GM23338 (cell line): ENCODE measurements around the gene NANP. TPM values are rescaled to one million over a fixed set of nuclear protein-coding genes. Genes with fewer than 3 reads are reported as not detected.
"Not testable (repeated sequence)": the region's sequence is repeated elsewhere in the genome, so short reads cannot be mapped to it uniquely, and the experiment has no call there.

Experiments
- ATAC-seq: fragments of 200-7000 bp; cut with Tn5 transposase; 3 replicates; pipeline ENCODE4 v1.9.1; 2020
- DNase-seq: peaks from one replicate; pipeline ENCODE4 v3.0.0-alpha.2; 2015; ENCODE audit warnings: low spot score
- H2AFZ ChIP-seq: fragments of 200-600 bp; sonication (generic); 2 replicates; pipeline ENCODE4 v1.8.0; 2016; ENCODE audit warnings: antibody characterized with exemption, mild to moderate bottlenecking, moderate library complexity
- H3F3A ChIP-seq: fragments of 200-600 bp; sonication (generic); replicated peaks from 2 replicates; pipeline ENCODE4 v1.8.0; 2017; ENCODE audit warnings: antibody characterized with exemption, mixed run types, low read depth
- H3K27ac ChIP-seq: fragments of 200-600 bp; sonication (generic); 2 replicates; pipeline ENCODE4 v1.6.1; 2016; ENCODE audit warnings: low read depth
- H3K27me3 ChIP-seq: fragments of 200-600 bp; sonication (generic); 2 replicates; pipeline ENCODE4 v1.8.0; 2016; ENCODE audit warnings: mild to moderate bottlenecking, mixed run types, moderate library complexity; ENCODE audit not compliant: insufficient read depth
- H3K36me3 ChIP-seq: fragments of 200-600 bp; sonication (generic); 2 replicates; pipeline ENCODE4 v1.8.0; 2016; ENCODE audit warnings: mild to moderate bottlenecking; ENCODE audit not compliant: insufficient read depth
- H3K4me1 ChIP-seq: fragments of 200-600 bp; sonication (generic); 2 replicates; pipeline ENCODE4 v1.8.0; 2016; ENCODE audit warnings: mild to moderate bottlenecking, moderate library complexity; ENCODE audit not compliant: insufficient read depth
- H3K4me2 ChIP-seq: fragments of 200-600 bp; sonication (generic); 2 replicates; pipeline ENCODE4 v1.7.1; 2017; ENCODE audit warnings: mixed run types
- H3K4me3 ChIP-seq: fragments of 200-600 bp; sonication (generic); 2 replicates; pipeline ENCODE4 v1.6.1; 2016; ENCODE audit warnings: mixed run types
- H3K79me2 ChIP-seq: fragments of 200-600 bp; sonication (generic); replicated peaks from 2 replicates; pipeline ENCODE4 v1.8.0; 2017; ENCODE audit warnings: mild to moderate bottlenecking; ENCODE audit not compliant: insufficient read depth
- H3K9me2 ChIP-seq: fragments of 200-600 bp; sonication (generic); 2 replicates; pipeline ENCODE4 v1.8.0; 2017; ENCODE audit not compliant: insufficient read depth
- H4K20me1 ChIP-seq: fragments of 200-600 bp; sonication (generic); replicated peaks from 2 replicates; pipeline ENCODE4 v1.8.0; 2017; ENCODE audit warnings: mild to moderate bottlenecking; ENCODE audit not compliant: insufficient read depth
- H3K27ac Mint-ChIP-seq: 2 replicates; pipeline ENCODE4 v1.8.0; 2020; ENCODE audit warnings: inconsistent platforms, mild to moderate bottlenecking, moderate library complexity, mixed read lengths
- H3K27me3 Mint-ChIP-seq: 3 replicates; pipeline ENCODE4 v1.8.0; 2022; ENCODE audit warnings: low read depth, mild to moderate bottlenecking, moderate library complexity, mixed read lengths, inconsistent platforms; ENCODE audit not compliant: insufficient read depth, poor library complexity
- H3K36me3 Mint-ChIP-seq: 3 replicates; pipeline ENCODE4 v1.8.0; 2021; ENCODE audit warnings: low read depth, mild to moderate bottlenecking, inconsistent platforms, moderate library complexity, mixed read lengths
- H3K4me1 Mint-ChIP-seq: 3 replicates; pipeline ENCODE4 v1.8.0; 2020; ENCODE audit warnings: mild to moderate bottlenecking, inconsistent platforms, mixed read lengths
- H3K4me3 Mint-ChIP-seq: 3 replicates; pipeline ENCODE4 v1.8.0; 2021; ENCODE audit warnings: moderate library complexity, mild to moderate bottlenecking, inconsistent platforms, mixed read lengths
- H3K9me3 Mint-ChIP-seq: 3 replicates; pipeline ENCODE4 v1.8.0; 2020; ENCODE audit warnings: moderate library complexity, mild to moderate bottlenecking, inconsistent platforms, mixed read lengths
- CREB1 ChIP-seq: fragments of 250-450 bp; sonication (Bioruptor Pico); IDR thresholded peaks from 2 replicates; pipeline ENCODE4 v1.5.0; 2020; ENCODE audit warnings: low read depth, mild to moderate bottlenecking, moderate library complexity
- EZH2 ChIP-seq: fragments of 200-600 bp; sonication (generic); IDR thresholded peaks from one replicate; pipeline ENCODE4 v1.8.0; 2017; ENCODE audit warnings: antibody characterized with exemption, mild to moderate bottlenecking, low read depth; ENCODE audit not compliant: unreplicated experiment
- JUNB ChIP-seq: IDR thresholded peaks from one replicate; pipeline ENCODE4 v1.6.1; 2016; ENCODE audit warnings: antibody characterized with exemption; ENCODE audit not compliant: unreplicated experiment
- STAT1 ChIP-seq: IDR thresholded peaks from one replicate; pipeline ENCODE4 v1.6.1; 2016; ENCODE audit warnings: antibody characterized with exemption; ENCODE audit not compliant: unreplicated experiment
- ZNF331 ChIP-seq: fragments of 250-450 bp; sonication (Bioruptor Pico); IDR thresholded peaks from 2 replicates; pipeline ENCODE4 v1.5.0; 2020; ENCODE audit warnings: low read depth, mild to moderate bottlenecking, moderate library complexity
- polyA plus RNA-seq: library from polyadenylated mRNA; unstranded; fragments of >200 nt; fragmentation: Nextera tagmentation; extraction: Ambion mirVana; gene quantifications from 2 replicates; pipeline ENCODE4 v1.2.1, GENCODE V29; 2016
- total RNA-seq: library from RNA; depleted of rRNA; stranded (reverse); fragments of >200 nt; shearing (Covaris generic); gene quantifications from 2 replicates; pipeline ENCODE4 v1.2.3, GENCODE V29; 2014
- TF ChIP-seq, protein P1 (sequence below): fragments of 250-450 bp; sonication (Bioruptor Pico); IDR thresholded peaks from 2 replicates; pipeline ENCODE4 v1.5.0; 2020; ENCODE audit warnings: mild to moderate bottlenecking, moderate library complexity
- TF ChIP-seq, protein P2 (sequence below), 2 experiments: fragments of 200-600 bp in 1 of 2; sonication (generic) in 1 of 2; conservative IDR thresholded peaks; 2 replicates each; pipeline versions ENCODE4 v1.5.1 to v1.6.1; 2016 to 2017; ENCODE audit warnings: antibody characterized with exemption in 2 of 2, low read depth in 2 of 2, mild to moderate bottlenecking in 2 of 2, moderate library complexity in 1 of 2

The NANP gene
- total and polyA plus RNA-seq, 2 experiments from 2014 or later, result 3.9 to 7.6 TPM

DNA sequence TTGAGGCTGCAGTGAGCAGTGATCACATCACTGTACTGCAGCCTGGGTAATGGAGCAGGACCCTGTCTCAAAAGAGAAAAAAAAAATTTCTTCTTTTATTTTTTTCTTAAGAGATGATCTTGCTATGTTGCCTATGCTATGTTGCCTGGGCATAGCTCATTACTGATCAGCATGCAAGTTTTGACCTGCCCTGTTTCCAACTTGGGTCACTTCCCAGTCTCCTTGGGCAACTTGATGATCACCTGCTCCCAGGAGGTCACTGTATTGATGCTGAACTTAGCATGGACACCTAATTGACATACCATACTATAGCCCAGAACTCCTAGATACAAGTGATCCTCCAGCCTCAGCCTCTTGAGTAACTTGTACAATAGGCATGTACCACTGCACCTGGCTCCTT lies 30.7 kb upstream of the NANP start (continued):
- TF ChIP-seq, protein P1, sequence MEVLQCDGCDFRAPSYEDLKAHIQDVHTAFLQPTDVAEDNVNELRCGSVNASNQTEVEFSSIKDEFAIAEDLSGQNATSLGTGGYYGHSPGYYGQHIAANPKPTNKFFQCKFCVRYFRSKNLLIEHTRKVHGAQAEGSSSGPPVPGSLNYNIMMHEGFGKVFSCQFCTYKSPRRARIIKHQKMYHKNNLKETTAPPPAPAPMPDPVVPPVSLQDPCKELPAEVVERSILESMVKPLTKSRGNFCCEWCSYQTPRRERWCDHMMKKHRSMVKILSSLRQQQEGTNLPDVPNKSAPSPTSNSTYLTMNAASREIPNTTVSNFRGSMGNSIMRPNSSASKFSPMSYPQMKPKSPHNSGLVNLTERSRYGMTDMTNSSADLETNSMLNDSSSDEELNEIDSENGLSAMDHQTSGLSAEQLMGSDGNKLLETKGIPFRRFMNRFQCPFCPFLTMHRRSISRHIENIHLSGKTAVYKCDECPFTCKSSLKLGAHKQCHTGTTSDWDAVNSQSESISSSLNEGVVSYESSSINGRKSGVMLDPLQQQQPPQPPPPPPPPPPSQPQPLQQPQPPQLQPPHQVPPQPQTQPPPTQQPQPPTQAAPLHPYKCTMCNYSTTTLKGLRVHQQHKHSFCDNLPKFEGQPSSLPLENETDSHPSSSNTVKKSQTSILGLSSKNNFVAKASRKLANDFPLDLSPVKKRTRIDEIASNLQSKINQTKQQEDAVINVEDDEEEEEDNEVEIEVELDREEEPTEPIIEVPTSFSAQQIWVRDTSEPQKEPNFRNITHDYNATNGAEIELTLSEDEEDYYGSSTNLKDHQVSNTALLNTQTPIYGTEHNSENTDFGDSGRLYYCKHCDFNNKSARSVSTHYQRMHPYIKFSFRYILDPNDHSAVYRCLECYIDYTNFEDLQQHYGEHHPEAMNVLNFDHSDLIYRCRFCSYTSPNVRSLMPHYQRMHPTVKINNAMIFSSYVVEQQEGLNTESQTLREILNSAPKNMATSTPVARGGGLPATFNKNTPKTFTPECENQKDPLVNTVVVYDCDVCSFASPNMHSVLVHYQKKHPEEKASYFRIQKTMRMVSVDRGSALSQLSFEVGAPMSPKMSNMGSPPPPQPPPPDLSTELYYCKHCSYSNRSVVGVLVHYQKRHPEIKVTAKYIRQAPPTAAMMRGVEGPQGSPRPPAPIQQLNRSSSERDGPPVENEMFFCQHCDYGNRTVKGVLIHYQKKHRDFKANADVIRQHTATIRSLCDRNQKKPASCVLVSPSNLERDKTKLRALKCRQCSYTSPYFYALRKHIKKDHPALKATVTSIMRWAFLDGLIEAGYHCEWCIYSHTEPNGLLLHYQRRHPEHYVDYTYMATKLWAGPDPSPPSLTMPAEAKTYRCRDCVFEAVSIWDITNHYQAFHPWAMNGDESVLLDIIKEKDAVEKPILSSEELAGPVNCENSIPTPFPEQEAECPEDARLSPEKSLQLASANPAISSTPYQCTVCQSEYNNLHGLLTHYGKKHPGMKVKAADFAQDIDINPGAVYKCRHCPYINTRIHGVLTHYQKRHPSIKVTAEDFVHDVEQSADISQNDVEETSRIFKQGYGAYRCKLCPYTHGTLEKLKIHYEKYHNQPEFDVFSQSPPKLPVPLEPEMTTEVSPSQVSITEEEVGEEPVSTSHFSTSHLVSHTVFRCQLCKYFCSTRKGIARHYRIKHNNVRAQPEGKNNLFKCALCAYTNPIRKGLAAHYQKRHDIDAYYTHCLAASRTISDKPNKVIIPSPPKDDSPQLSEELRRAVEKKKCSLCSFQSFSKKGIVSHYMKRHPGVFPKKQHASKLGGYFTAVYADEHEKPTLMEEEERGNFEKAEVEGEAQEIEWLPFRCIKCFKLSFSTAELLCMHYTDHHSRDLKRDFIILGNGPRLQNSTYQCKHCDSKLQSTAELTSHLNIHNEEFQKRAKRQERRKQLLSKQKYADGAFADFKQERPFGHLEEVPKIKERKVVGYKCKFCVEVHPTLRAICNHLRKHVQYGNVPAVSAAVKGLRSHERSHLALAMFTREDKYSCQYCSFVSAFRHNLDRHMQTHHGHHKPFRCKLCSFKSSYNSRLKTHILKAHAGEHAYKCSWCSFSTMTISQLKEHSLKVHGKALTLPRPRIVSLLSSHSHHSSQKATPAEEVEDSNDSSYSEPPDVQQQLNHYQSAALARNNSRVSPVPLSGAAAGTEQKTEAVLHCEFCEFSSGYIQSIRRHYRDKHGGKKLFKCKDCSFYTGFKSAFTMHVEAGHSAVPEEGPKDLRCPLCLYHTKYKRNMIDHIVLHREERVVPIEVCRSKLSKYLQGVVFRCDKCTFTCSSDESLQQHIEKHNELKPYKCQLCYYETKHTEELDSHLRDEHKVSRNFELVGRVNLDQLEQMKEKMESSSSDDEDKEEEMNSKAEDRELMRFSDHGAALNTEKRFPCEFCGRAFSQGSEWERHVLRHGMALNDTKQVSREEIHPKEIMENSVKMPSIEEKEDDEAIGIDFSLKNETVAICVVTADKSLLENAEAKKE (CRISPR knock-in tag), result no peak
- TF ChIP-seq JUNB (no peak), STAT1 (no peak), CREB1 (CRISPR knock-in tag) (no peak), ZNF331 (CRISPR knock-in tag) (no peak), EZH2 (no peak)
- TF ChIP-seq, protein P2, sequence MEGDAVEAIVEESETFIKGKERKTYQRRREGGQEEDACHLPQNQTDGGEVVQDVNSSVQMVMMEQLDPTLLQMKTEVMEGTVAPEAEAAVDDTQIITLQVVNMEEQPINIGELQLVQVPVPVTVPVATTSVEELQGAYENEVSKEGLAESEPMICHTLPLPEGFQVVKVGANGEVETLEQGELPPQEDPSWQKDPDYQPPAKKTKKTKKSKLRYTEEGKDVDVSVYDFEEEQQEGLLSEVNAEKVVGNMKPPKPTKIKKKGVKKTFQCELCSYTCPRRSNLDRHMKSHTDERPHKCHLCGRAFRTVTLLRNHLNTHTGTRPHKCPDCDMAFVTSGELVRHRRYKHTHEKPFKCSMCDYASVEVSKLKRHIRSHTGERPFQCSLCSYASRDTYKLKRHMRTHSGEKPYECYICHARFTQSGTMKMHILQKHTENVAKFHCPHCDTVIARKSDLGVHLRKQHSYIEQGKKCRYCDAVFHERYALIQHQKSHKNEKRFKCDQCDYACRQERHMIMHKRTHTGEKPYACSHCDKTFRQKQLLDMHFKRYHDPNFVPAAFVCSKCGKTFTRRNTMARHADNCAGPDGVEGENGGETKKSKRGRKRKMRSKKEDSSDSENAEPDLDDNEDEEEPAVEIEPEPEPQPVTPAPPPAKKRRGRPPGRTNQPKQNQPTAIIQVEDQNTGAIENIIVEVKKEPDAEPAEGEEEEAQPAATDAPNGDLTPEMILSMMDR (conservative IDR thresholded peaks at IDR 0.05; ENCODE audit: low read depth in 2 of 2), result no peak

DNA sequence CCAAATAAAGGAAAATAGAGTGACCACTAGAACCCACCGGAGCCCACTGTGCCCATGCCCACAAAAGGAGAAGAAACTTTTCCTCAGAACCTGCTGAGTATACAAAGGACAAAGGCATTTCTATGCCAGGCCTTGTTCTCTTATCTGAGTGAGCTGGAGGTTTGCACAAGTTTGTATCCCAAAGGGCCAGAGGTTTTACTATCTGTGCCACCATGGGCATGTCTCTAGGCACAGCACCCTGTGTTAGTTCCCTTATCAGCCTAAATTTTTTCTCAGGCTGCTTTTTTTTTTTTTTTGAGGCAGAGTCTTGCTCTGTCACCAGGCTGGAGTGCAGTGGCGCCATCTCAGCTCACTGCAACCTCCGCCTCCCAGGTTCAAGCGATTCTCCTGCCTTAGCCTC lies 29.1 kb upstream of the NANP start:
- not testable (repeated sequence) for H4K20me1 ChIP-seq, H3F3A ChIP-seq, H3K9me2 ChIP-seq, H3K27me3 ChIP-seq, H3K79me2 ChIP-seq, H3K27ac ChIP-seq, H3K4me3 ChIP-seq, H3K4me1 ChIP-seq, H3K27ac Mint-ChIP-seq, H3K4me1 Mint-ChIP-seq, ATAC-seq, H3K9me3 Mint-ChIP-seq, H3K4me3 Mint-ChIP-seq, H3K27me3 Mint-ChIP-seq, DNase-seq, H2AFZ ChIP-seq, H3K4me2 ChIP-seq, H3K36me3 Mint-ChIP-seq, H3K36me3 ChIP-seq
